ENCODE results near the gene LDLR.

The LDLR gene

DNA sequence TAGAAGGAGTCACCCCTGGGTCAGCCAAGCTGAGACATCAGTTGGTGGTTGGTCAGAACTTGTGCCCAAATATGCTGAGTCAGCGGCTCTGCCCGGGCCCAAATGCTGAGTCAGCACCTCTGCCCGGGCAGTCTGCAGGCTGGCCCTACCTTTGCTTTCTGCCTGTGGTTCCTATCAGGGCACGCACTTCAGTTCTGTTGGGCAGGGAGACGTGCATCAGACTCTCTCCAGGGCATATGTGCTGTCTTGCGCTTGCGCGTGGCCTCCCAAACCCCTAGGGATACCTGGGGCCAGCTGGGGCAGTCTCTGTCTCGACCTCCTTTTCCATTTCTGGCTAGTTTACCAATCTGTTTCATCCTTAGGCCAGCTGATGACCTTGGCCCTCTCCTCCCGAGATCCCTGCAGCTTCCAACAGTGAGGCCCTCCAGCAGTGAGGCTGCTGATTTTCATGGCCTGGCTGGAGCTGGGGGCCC lies 24.4 kb upstream of the LDLR start:
- H3K9ac ChIP-seq (ENCODE audit: low read length), result no peak overlapping the region
- no peak for TF ChIP-seq EZH2phosphoT487 (conservative IDR thresholded peaks at IDR 0.05; ENCODE audit: low read length)
- TF ChIP-seq, protein P1, sequence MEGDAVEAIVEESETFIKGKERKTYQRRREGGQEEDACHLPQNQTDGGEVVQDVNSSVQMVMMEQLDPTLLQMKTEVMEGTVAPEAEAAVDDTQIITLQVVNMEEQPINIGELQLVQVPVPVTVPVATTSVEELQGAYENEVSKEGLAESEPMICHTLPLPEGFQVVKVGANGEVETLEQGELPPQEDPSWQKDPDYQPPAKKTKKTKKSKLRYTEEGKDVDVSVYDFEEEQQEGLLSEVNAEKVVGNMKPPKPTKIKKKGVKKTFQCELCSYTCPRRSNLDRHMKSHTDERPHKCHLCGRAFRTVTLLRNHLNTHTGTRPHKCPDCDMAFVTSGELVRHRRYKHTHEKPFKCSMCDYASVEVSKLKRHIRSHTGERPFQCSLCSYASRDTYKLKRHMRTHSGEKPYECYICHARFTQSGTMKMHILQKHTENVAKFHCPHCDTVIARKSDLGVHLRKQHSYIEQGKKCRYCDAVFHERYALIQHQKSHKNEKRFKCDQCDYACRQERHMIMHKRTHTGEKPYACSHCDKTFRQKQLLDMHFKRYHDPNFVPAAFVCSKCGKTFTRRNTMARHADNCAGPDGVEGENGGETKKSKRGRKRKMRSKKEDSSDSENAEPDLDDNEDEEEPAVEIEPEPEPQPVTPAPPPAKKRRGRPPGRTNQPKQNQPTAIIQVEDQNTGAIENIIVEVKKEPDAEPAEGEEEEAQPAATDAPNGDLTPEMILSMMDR (IDR thresholded peaks at IDR 0.05; ENCODE audit: insufficient read depth, low read length, poor library complexity, severe bottlenecking), result no peak
- no peak overlapping the region for H3K4me2 ChIP-seq (ENCODE audit: low read depth, low read length, poor library complexity, severe bottlenecking)
- H2AFZ ChIP-seq (ENCODE audit: low read depth, low read length, severe bottlenecking), result no peak overlapping the region
- no peaks in the 10 kb centered on the region for H3K79me2 ChIP-seq (ENCODE audit: insufficient read depth, low read length)
- H4K20me1 ChIP-seq (ENCODE audit: low read depth, low read length), result no peaks in the 10 kb centered on the region
- no peaks in the 10 kb centered on the region for H3F3A ChIP-seq (ENCODE audit: insufficient read depth)
- H3K27me3 ChIP-seq (ENCODE audit: low read length), result no peaks in the 10 kb centered on the region
- H3K27ac ChIP-seq (ENCODE audit: low read depth, low read length), result no peak overlapping the region
- H3K4me3 ChIP-seq (ENCODE audit: insufficient read depth, low read length, poor library complexity, severe bottlenecking), result no peak overlapping the region
- no peaks in the 10 kb centered on the region for H3K36me3 ChIP-seq (ENCODE audit: low read length)
- H3K9me3 ChIP-seq (ENCODE audit: insufficient read depth, low read length), result no peaks in the 10 kb centered on the region
- H3K9me2 ChIP-seq (replicated peaks; ENCODE audit: insufficient read depth, low read length), result no peaks in the 10 kb centered on the region

DNA sequence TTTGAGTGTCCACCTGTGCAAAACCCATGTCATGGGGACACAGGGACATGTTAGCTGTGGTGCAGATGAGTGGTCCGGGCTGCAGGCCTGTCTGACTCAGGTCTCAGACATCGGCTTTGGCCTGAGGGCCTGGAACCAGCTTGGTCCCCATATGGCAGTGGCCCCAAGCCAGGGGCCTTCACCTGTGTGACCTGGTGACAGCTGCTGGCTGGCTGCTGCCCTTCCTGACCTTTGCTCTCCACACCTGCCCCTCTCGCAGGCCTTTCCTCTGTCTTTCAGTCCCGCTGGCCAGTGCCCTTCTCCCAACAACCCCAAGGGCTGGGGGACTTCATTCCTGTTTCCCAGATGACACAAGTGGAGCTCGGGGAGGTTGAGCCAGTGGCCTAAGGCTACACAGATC lies 22.9 kb upstream of the LDLR start:
- Histone ChIP-seq H3K27ac (ENCODE audit: low read depth, low read length) (no peak overlapping the region), H3K9ac (ENCODE audit: low read length) (no peak overlapping the region), H3K9me2 (replicated peaks; ENCODE audit: insufficient read depth, low read length) (no peaks in the 10 kb centered on the region), H3K4me3 (ENCODE audit: insufficient read depth, low read length, poor library complexity, severe bottlenecking) (no peak overlapping the region), H4K20me1 (ENCODE audit: low read depth, low read length) (no peaks in the 10 kb centered on the region), H2AFZ (ENCODE audit: low read depth, low read length, severe bottlenecking) (no peak overlapping the region), H3K4me2 (ENCODE audit: low read depth, low read length, poor library complexity, severe bottlenecking) (no peak overlapping the region), H3F3A (ENCODE audit: insufficient read depth) (0 out of 2 replicates have a peak, but pooled peaks cover 3% of the 10 kb centered on the region), H3K27me3 (ENCODE audit: low read length) (no peaks in the 10 kb centered on the region), H3K9me3 (ENCODE audit: insufficient read depth, low read length) (no peaks in the 10 kb centered on the region), H3K36me3 (ENCODE audit: low read length) (no peaks in the 10 kb centered on the region), H3K79me2 (ENCODE audit: insufficient read depth, low read length) (no peaks in the 10 kb centered on the region)
- TF ChIP-seq EZH2phosphoT487 (conservative IDR thresholded peaks at IDR 0.05; ENCODE audit: low read length), result no peak
- TF ChIP-seq, protein P1 (IDR thresholded peaks at IDR 0.05; ENCODE audit: insufficient read depth, low read length, poor library complexity, severe bottlenecking), result no peak

DNA sequence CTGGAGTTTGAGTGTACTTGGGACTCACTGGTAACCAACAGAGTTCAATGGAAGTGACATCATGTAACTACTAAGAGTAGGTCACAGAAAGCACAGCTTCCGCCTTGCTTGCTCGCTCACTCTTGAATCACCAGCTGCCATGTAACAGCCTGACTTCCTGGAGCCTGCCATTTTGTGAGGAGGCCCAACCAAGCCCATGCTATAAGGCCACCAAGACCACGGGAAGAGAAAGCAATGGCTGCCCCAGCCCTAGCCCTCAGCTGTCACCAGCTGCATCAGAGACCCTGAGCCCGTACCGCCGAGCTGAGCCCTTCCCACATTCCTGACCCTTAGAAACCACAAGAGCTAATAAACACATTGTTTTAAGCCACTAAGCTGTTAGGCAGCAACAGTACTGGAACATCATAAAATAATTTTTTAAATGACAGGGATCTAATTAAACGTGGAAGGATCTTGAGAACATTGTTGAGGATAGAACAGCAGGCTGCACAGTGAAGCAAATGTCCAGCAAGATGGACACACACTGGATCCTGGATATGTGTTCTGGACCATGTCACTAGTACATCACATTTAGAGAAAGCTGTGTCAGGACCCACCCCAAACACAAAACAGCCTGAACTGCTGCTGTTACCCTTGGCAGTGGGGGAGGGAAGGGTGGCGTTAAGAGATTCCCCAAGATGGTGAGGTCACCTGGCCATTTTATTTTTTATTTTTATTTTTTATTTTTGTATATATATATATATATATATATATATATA lies 21.7 kb upstream of the LDLR start:
- H3K4me2 ChIP-seq (ENCODE audit: low read depth, low read length, poor library complexity, severe bottlenecking), result no peak overlapping the region
- no peaks in the 10 kb centered on the region for H3K9me3 ChIP-seq (ENCODE audit: insufficient read depth, low read length)
- no peaks in the 10 kb centered on the region for H3K27me3 ChIP-seq (ENCODE audit: low read length)
- no peaks in the 10 kb centered on the region for H3K36me3 ChIP-seq (ENCODE audit: low read length)
- H3K79me2 ChIP-seq (ENCODE audit: insufficient read depth, low read length), result no peaks in the 10 kb centered on the region
- H2AFZ ChIP-seq (ENCODE audit: low read depth, low read length, severe bottlenecking), result no peak overlapping the region
- H3K9me2 ChIP-seq (replicated peaks; ENCODE audit: insufficient read depth, low read length), result no peaks in the 10 kb centered on the region
- no peaks in the 10 kb centered on the region for H4K20me1 ChIP-seq (ENCODE audit: low read depth, low read length)
- no peak overlapping the region for H3K9ac ChIP-seq (ENCODE audit: low read length)
- H3K27ac ChIP-seq (ENCODE audit: low read depth, low read length), result no peak overlapping the region
- no peak overlapping the region for H3K4me3 ChIP-seq (ENCODE audit: insufficient read depth, low read length, poor library complexity, severe bottlenecking)
- H3F3A ChIP-seq (ENCODE audit: insufficient read depth), result 0 out of 2 replicates have a peak, but pooled peaks cover 3% of the 10 kb centered on the region
- TF ChIP-seq, protein P1 (IDR thresholded peaks at IDR 0.05; ENCODE audit: insufficient read depth, low read length, poor library complexity, severe bottlenecking), result no peak
- TF ChIP-seq EZH2phosphoT487 (conservative IDR thresholded peaks at IDR 0.05; ENCODE audit: low read length), result no peak

Measured in SU-DHL-6 (cell line).